Peyer's patch (tissue), 4 donors: ENCODE measurements around the gene MCOLN1.

Source experiments
- CTCF ChIP-seq, 6 experiments: fragments of 450-650 bp in 4 of 6; fragments of 200-600 bp in 2 of 6; sonication (generic) in 1 of 6; IDR thresholded peaks; one replicate each; pipeline ENCODE4 v1.5.1; 2017 to 2019; ENCODE audit warnings: antibody characterized with exemption in 6 of 6, mild to moderate bottlenecking in 3 of 6, moderate library complexity in 1 of 6
- POLR2A ChIP-seq, 2 donors: fragments of 450-650 bp; IDR thresholded peaks; one replicate each; pipeline ENCODE4 v1.5.1; 2017; ENCODE audit warnings: antibody characterized with exemption in 2 of 2, mild to moderate bottlenecking in 2 of 2, moderate library complexity in 2 of 2

DNA sequence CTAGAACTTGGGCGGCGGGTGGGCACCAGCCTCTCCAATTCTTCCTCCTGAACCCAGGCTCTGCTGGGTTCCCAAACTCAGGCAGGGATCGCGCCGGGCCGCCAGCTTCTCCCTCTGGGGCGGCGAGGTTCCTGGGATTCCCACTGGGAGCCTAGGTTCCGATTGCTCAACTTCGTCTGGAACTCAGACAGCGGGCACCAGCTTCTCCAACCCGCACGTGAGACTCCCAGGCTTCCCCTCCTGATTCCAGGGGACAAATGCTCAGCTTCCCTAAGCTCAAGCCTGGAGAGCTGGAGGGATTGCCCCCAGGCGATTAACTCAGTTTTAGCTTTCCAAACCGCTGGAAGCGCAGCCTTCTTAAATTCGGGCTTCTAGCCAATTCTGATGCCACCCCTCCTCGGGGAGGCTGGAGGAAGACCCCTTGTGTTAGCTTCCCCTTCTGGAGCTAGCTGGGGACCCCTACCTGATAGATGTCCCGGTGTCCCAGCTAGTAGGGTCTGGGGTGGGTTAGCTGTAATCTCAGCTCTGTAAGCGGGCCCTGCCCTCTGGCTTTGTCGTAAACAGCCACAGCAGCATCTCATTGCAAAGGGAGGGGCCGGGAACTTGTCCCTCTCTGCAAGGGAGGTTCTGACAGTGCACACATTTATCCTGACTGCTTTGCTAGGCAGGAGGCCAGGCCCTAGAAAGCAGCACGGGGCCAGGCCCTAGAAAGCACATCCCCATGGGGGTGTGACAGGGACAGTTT lies 671 bp downstream of the MCOLN1 start:
- TF ChIP-seq POLR2A (IDR thresholded peaks at IDR 0.05) (no peak), CTCF (IDR thresholded peaks at IDR 0.05) (no peak)
